HepG2 (cell line): ENCODE measurements around the gene OPALIN. TPM values are rescaled to one million over a fixed set of nuclear protein-coding genes. Genes with fewer than 3 reads are reported as not detected.

Experiments
- ATAC-seq: fragments of 200-7000 bp; cut with Tn5 transposase; 3 replicates; pipeline ENCODE4 v1.9.1; 2020; ENCODE audit warnings: mild to moderate bottlenecking, moderate library complexity
- BruUV-seq: library from RNA; stranded (reverse); fragments of 400-500 nt; replicated peaks from 2 replicates; lab custom pipeline; 2021; lab: Mats Ljungman, UMichigan
- CTCF ChIA-PET: fragments of 300-600 bp; formaldehyde crosslinking; extraction: SDS; loops from one replicate; lab custom pipeline; 2021; ENCODE audit warnings: low total read pairs, inconsistent platforms, low intra/inter-chr PET ratio; lab: Yijun Ruan, JAX
- POLR2A ChIA-PET: fragments of 350-600 bp; sonication (Branson Sonifier 250); formaldehyde crosslinking; loops from one replicate; lab custom pipeline; 2020; ENCODE audit warnings: antibody characterized with exemption, inconsistent platforms; lab: Yijun Ruan, JAX
- DNase-seq: peaks from one replicate; pipeline ENCODE4 v3.0.0-alpha.2; 2015; ENCODE audit warnings: low spot score
- FAIRE-seq: peaks from 3 replicates; lab custom pipeline; 2011; peaks lifted over from hg19 to GRCh38; lab: Jason Lieb, UNC
- H2AFZ ChIP-seq: one replicate; pipeline ENCODE4 v1.6.1; 2011; ENCODE audit warnings: low read length, inconsistent platforms
- H3K27ac ChIP-seq: fragments of 300-600 bp; 3 replicates; pipeline ENCODE4 v1.8.0; 2011; ENCODE audit warnings: mixed run types, mild to moderate bottlenecking, mixed read lengths, low read length, inconsistent platforms; ENCODE audit not compliant: insufficient read depth; ENCODE audit errors: extremely low read length
- H3K27me3 ChIP-seq, 2 experiments: fragments of 200-600 bp in 1 of 2; 2 replicates in 1 of 2; 3 replicates in 1 of 2; pipeline versions ENCODE4 v1.6.0 to v1.8.0; 2011; ENCODE audit warnings: low read length in 2 of 2, mild to moderate bottlenecking in 2 of 2, moderate library complexity in 2 of 2, inconsistent platforms in 1 of 2; ENCODE audit not compliant: insufficient read depth in 2 of 2, control insufficient read depth in 1 of 2
- H3K36me3 ChIP-seq, 2 experiments: fragments of 200-600 bp in 1 of 2; replicated peaks in 1 of 2; 2 replicates in 1 of 2; 3 replicates in 1 of 2; pipeline versions ENCODE4 v1.5.1 to v1.8.0; 2011; ENCODE audit warnings: low read length in 2 of 2, inconsistent platforms in 1 of 2; ENCODE audit not compliant: insufficient read depth in 2 of 2, control insufficient read depth in 1 of 2
- H3K4me1 ChIP-seq: 2 replicates; pipeline ENCODE4 v1.5.1; 2012; ENCODE audit warnings: low read length, inconsistent platforms; ENCODE audit not compliant: insufficient read depth
- H3K4me2 ChIP-seq: 2 replicates; pipeline ENCODE4 v1.6.0; 2011; ENCODE audit warnings: low read depth, low read length, inconsistent platforms
- H3K4me3 ChIP-seq, 3 experiments: fragments of 200-600 bp in 1 of 3; sonication (generic), shearing (Covaris generic) in 1 of 3; replicated peaks in 1 of 3; 2 replicates each; pipeline ENCODE4 v1.5.1; 2011 to 2016; ENCODE audit warnings: low read length in 3 of 3, inconsistent platforms in 2 of 3, low read depth in 2 of 3, mild to moderate bottlenecking in 2 of 3, control low read depth in 1 of 3, mixed read lengths in 1 of 3; ENCODE audit not compliant: insufficient read depth in 1 of 3
- H3K79me2 ChIP-seq: one replicate; pipeline ENCODE4 v1.6.1; 2011; ENCODE audit warnings: low read length, inconsistent platforms; ENCODE audit not compliant: insufficient read depth
- H3K9ac ChIP-seq: 2 replicates; pipeline ENCODE4 v1.6.0; 2011; ENCODE audit warnings: mild to moderate bottlenecking, low read depth, low read length, inconsistent platforms; ENCODE audit not compliant: insufficient read depth
- H3K9me3 ChIP-seq: 2 replicates; pipeline ENCODE4 v1.5.1; 2012; ENCODE audit warnings: mild to moderate bottlenecking, low read length
- H4K20me1 ChIP-seq: 2 replicates; pipeline ENCODE4 v1.6.0; 2011; ENCODE audit warnings: inconsistent platforms, mild to moderate bottlenecking, low read length, moderate library complexity; ENCODE audit not compliant: insufficient read depth
- ATAD3A ChIP-seq: sonication (generic); formaldehyde crosslinking; IDR thresholded peaks from 2 replicates; pipeline ENCODE4 v1.4.0; 2020; ENCODE audit warnings: missing genetic modification reagents
- BCL3 ChIP-seq: sonication (generic); formaldehyde crosslinking; IDR thresholded peaks from 2 replicates; pipeline ENCODE4 v1.5.1; 2020; ENCODE audit warnings: mild to moderate bottlenecking, missing genetic modification reagents, moderate library complexity
- DNMT1 ChIP-seq: sonication (generic); formaldehyde crosslinking; IDR thresholded peaks from 2 replicates; pipeline ENCODE4 v1.5.1; 2020; ENCODE audit warnings: mild to moderate bottlenecking, missing genetic modification reagents
- GFI1 ChIP-seq: sonication (generic); formaldehyde crosslinking; IDR thresholded peaks from 2 replicates; pipeline ENCODE4 v1.5.0; 2020; ENCODE audit warnings: missing genetic modification reagents, mild to moderate bottlenecking, borderline replicate concordance
- HMGA1 ChIP-seq: sonication (generic); formaldehyde crosslinking; conservative IDR thresholded peaks from 2 replicates; pipeline ENCODE4 v1.4.0; 2020; ENCODE audit warnings: missing genetic modification reagents
- NFKBIZ ChIP-seq: IDR thresholded peaks from 2 replicates; pipeline ENCODE4 v1.6.1; 2018; ENCODE audit warnings: missing genetic modification reagents, missing compliant biosample characterization
- NR2F1 ChIP-seq, 2 experiments: fragments of 450-650 bp in 1 of 2; formaldehyde crosslinking in 1 of 2; IDR thresholded peaks; 2 replicates each; pipeline versions ENCODE4 v1.5.0 to v1.6.1; 2016 to 2020; ENCODE audit warnings: mild to moderate bottlenecking in 1 of 2, missing compliant biosample characterization in 1 of 2, missing genetic modification reagents in 1 of 2, moderate library complexity in 1 of 2
- NR2F6 ChIP-seq, 2 experiments: IDR thresholded peaks; 2 replicates each; pipeline ENCODE4 v1.6.1; 2016; ENCODE audit warnings: antibody characterized with exemption in 1 of 2, mild to moderate bottlenecking in 1 of 2
- ONECUT2 ChIP-seq: sonication (generic); formaldehyde crosslinking; IDR thresholded peaks from 2 replicates; pipeline ENCODE4 v1.4.0; 2020; ENCODE audit warnings: missing genetic modification reagents
- RBFOX2 ChIP-seq: fragments of 200-400 bp; formaldehyde crosslinking; IDR thresholded peaks from 2 replicates; pipeline ENCODE4 v1.6.1; 2017; ENCODE audit warnings: low read depth, mild to moderate bottlenecking, low read length
- SRY ChIP-seq: sonication (generic); formaldehyde crosslinking; IDR thresholded peaks from 2 replicates; pipeline ENCODE4 v1.8.0; 2022; ENCODE audit warnings: mild to moderate bottlenecking, missing genetic modification reagents
- SSRP1 ChIP-seq: IDR thresholded peaks from 2 replicates; pipeline ENCODE4 v1.6.1; 2016; ENCODE audit warnings: control low read depth
- TBL1XR1 ChIP-seq: fragments of 150-350 bp; IDR thresholded peaks from 2 replicates; pipeline ENCODE4 v1.6.1; 2014; ENCODE audit warnings: borderline replicate concordance, low read length; ENCODE audit not compliant: partially characterized antibody
- TP53 ChIP-seq: sonication (generic); formaldehyde crosslinking; conservative IDR thresholded peaks from 2 replicates; pipeline ENCODE4 v1.4.0; 2020; ENCODE audit warnings: missing genetic modification reagents
- ZNF24 ChIP-seq: fragments of 450-650 bp; IDR thresholded peaks from 2 replicates; pipeline ENCODE4 v1.6.1; 2017; ENCODE audit warnings: antibody characterized with exemption, mild to moderate bottlenecking
- ZNF691 ChIP-seq: sonication (generic); formaldehyde crosslinking; IDR thresholded peaks from 2 replicates; pipeline ENCODE4 v1.4.0; 2020; ENCODE audit warnings: missing genetic modification reagents, low read depth, mild to moderate bottlenecking, borderline replicate concordance
- ZNF703 ChIP-seq: sonication (generic); formaldehyde crosslinking; IDR thresholded peaks from 2 replicates; pipeline ENCODE4 v1.5.1; 2020; ENCODE audit warnings: missing genetic modification reagents, mild to moderate bottlenecking, moderate library complexity, borderline replicate concordance
- ZNF737 ChIP-seq: sonication (generic); formaldehyde crosslinking; IDR thresholded peaks from 2 replicates; pipeline ENCODE4 v1.5.0; 2020; ENCODE audit warnings: missing genetic modification reagents, mild to moderate bottlenecking, borderline replicate concordance
- ZNF891 ChIP-seq: sonication (generic); formaldehyde crosslinking; IDR thresholded peaks from 2 replicates; pipeline ENCODE4 v1.5.0; 2020; ENCODE audit warnings: mild to moderate bottlenecking, missing genetic modification reagents
- ZSCAN29 ChIP-seq: sonication (generic); formaldehyde crosslinking; conservative IDR thresholded peaks from 2 replicates; pipeline ENCODE4 v1.4.0; 2020; ENCODE audit warnings: mild to moderate bottlenecking, missing genetic modification reagents
- WGBS: methylation state at CpG from one replicate; pipeline ENCODE4 v1.1.6; 2017; ENCODE audit warnings: low lambda C conversion rate; 5-methylcytosine and 5-hydroxymethylcytosine counted together
- in situ Hi-C: cut with HindIII; loops from 2 replicates; pipeline ENCODE4 v1.10.0; 2017; ENCODE audit warnings: low pct_unique_long_range_greater_than_20kb; ENCODE audit not compliant: extremely low pct_ligation_motif_present
- intact Hi-C: fragments of 100-400 bp; cut with micrococcal nuclease; formaldehyde crosslinking; loops from one replicate; pipeline ENCODE4 v1.10.0; 2022; ENCODE audit not compliant: unreplicated experiment
- polyA plus RNA-seq, 8 experiments: library from polyadenylated mRNA; depleted of rRNA in 3 of 8; stranded (reverse) in 7 of 8; unstranded in 1 of 8; fragments of >200 nt; fragmentation: Illumina TruSeq in 4 of 8; extraction: Trizol in 4 of 8; gene quantifications; 2 replicates each; pipeline versions ENCODE4 v1.2.1 to v1.2.3, GENCODE V29; 2011 to 2016; ENCODE audit warnings: low read depth in 4 of 8, missing spikeins in 1 of 8, mixed read lengths in 1 of 8; ENCODE audit not compliant: insufficient read depth in 1 of 8
- total RNA-seq, 5 experiments: library from RNA; depleted of rRNA; stranded (reverse); fragments of >200 nt; fragmentation: Illumina TruSeq; extraction: Trizol; gene quantifications; 2 replicates each; pipeline ENCODE4 v1.2.3, GENCODE V29; 2016; ENCODE audit warnings: low read depth in 1 of 5

Gene OPALIN
- total and polyA plus RNA-seq, 2 of the 13 experiments (the other 11 are each of a cell fraction or from before 2014, with no cell fraction given) = not detected

- peak; percentile 39 for DNase-seq
- ChIA-PET CTCF (no interaction called here), POLR2A (no interaction called here)
- H3K27me3 ChIP-seq = peaks cover 1 to 14% of the 10 kb centered on the region in 2 experiments; a peak in 4 of 5 replicates
- no peak overlapping the region for H2AFZ ChIP-seq
- no peak for ATAC-seq
- WGBS = 0% methylated on average over 1 of the region's 1 CpG
- H3K79me2 ChIP-seq = no peaks in the 10 kb centered on the region
- in situ Hi-C loops = no loop called here
- no peak for FAIRE-seq
- H4K20me1 ChIP-seq = no peaks in the 10 kb centered on the region
- H3K9me3 ChIP-seq = no peaks in the 10 kb centered on the region
- H3K27ac ChIP-seq = no peak overlapping the region
- no peak overlapping the region for H3K4me2 ChIP-seq
- no TSS peak for BruUV-seq
- intact Hi-C loops = no loop called here
- H3K4me1 ChIP-seq = no peaks in the 10 kb centered on the region
- TF ChIP-seq BCL3 (no peak), NR2F6 (IDR thresholded peaks at IDR 0.05) (peak; percentile 75), NR2F6 (CRISPR knock-in tag; IDR thresholded peaks at IDR 0.05) (peak; percentile 55; the same call in 1 of the 2 replicates), SRY (CRISPR knock-in tag) (no peak), GFI1 (CRISPR knock-in tag) (peak; percentile 80), NR2F1 (CRISPR knock-in tag; IDR thresholded peaks at IDR 0.05) (peak; percentile 53 to 55; a peak in 3 of 4 replicates), ZNF703 (CRISPR knock-in tag) (no peak), ZNF891 (no peak)
- H3K4me3 ChIP-seq = no peak overlapping the region
- H3K36me3 ChIP-seq = no peaks in the 10 kb centered on the region
- H3K9ac ChIP-seq = no peak overlapping the region
These were observed 57.2 kb downstream of the OPALIN start for GRCh38 chr10:96301616-96302015.

- Histone ChIP-seq H4K20me1 (no peaks in the 10 kb centered on the region), H3K4me1 (no peaks in the 10 kb centered on the region), H3K4me3 (no peak overlapping the region), H3K9me3 (no peaks in the 10 kb centered on the region), H3K4me2 (no peak overlapping the region), H2AFZ (no peak overlapping the region), H3K9ac (no peak overlapping the region), H3K27ac (no peak overlapping the region), H3K27me3 (peaks cover 1 to 16% of the 10 kb centered on the region in 2 experiments; a peak in 4 of 5 replicates), H3K36me3 (no peaks in the 10 kb centered on the region), H3K79me2 (no peaks in the 10 kb centered on the region)
- intact Hi-C loops (no loop called here), in situ Hi-C loops (loop anchor here (5.0 kb wide), 2 partner anchors 72 to 282 kb away; no protein-coding TSS in a partner anchor)
- DNase-seq (no peak), ATAC-seq (no peak), FAIRE-seq (no peak)
- ChIA-PET POLR2A (no interaction called here), CTCF (no interaction called here)
- no TSS peak for BruUV-seq
- WGBS = 1% methylated on average over 5 of the region's 5 CpGs
- TF ChIP-seq ZNF737 (CRISPR knock-in tag) = no peak
- TF ChIP-seq ZSCAN29 (CRISPR knock-in tag) = no peak
- no peak for TF ChIP-seq HMGA1 (CRISPR knock-in tag)
- no peak for TF ChIP-seq ZNF691
- TF ChIP-seq TP53 = no peak
- TF ChIP-seq ZNF24 = no peak
- no peak for TF ChIP-seq SSRP1
- TF ChIP-seq DNMT1 (CRISPR knock-in tag) = no peak
- no peak for TF ChIP-seq TBL1XR1
- no peak for TF ChIP-seq NFKBIZ
- no peak for TF ChIP-seq ONECUT2 (CRISPR knock-in tag)
- no peak for TF ChIP-seq ATAD3A (CRISPR knock-in tag)
- TF ChIP-seq RBFOX2 = no peak
These were observed 59.4 kb downstream of the OPALIN start for GRCh38 chr10:96299383-96299782.
